Measurements from ENCODE around the gene NRXN3. TPM values are rescaled to one million over a fixed set of nuclear protein-coding genes. Genes with fewer than 3 reads are reported as not detected.

NRXN3 gene
- total and polyA plus RNA-seq, 4 donors: 0.07 to 1.2 (median 0.23) TPM

- Histone ChIP-seq H3K27ac (ENCODE audit: low read depth in 1 of 2, low read length in 2 of 2) (no peak overlapping the region), H3K36me3 (ENCODE audit: control insufficient read depth in 4 of 4, insufficient read depth in 3 of 4, low read depth in 1 of 4, low read length in 3 of 4) (no peaks in the 10 kb centered on the region), H3K9me3 (ENCODE audit: control insufficient read depth in 4 of 4, low read length in 3 of 4) (no peaks in the 10 kb centered on the region), H3K27me3 (ENCODE audit: control insufficient read depth in 4 of 4, insufficient read depth in 4 of 4, low read length in 3 of 4) (no peaks in the 10 kb centered on the region), H3K4me1 (ENCODE audit: control insufficient read depth in 4 of 4, insufficient read depth in 4 of 4, low read length in 3 of 4) (no peaks in the 10 kb centered on the region), H3K4me3 (ENCODE audit: low read depth in 1 of 3, low read length in 3 of 3) (no peak overlapping the region), H3K9ac (ENCODE audit: low read depth in 1 of 2, low read length in 2 of 2) (no peak overlapping the region)
- DNase-seq (ENCODE audit: low spot score): no peak
- TF ChIP-seq NR2F2 (IDR thresholded peaks at IDR 0.05): no peak
- no peak for TF ChIP-seq CTCF (IDR thresholded peaks at IDR 0.05; ENCODE audit: low read depth, low read length, missing input control)
- TF ChIP-seq YY1 (IDR thresholded peaks at IDR 0.05): no peak
- TF ChIP-seq EGR1 (IDR thresholded peaks at IDR 0.05; ENCODE audit: low read depth in 2 of 2): no peak
- TF ChIP-seq FOXA2 (IDR thresholded peaks at IDR 0.05): no peak
- no peak for TF ChIP-seq ATF3 (IDR thresholded peaks at IDR 0.05)
- TF ChIP-seq HNF4A (conservative IDR thresholded peaks at IDR 0.05): no peak
- no peak for TF ChIP-seq RAD21 (IDR thresholded peaks at IDR 0.05)
- TF ChIP-seq RXRA (IDR thresholded peaks at IDR 0.05): no peak
- TF ChIP-seq HNF4G (IDR thresholded peaks at IDR 0.05): no peak
- TF ChIP-seq FOXA1 (IDR thresholded peaks at IDR 0.05): no peak
- WGBS: 82% methylated on average over 1 of the region's 1 CpG
Observed at GRCh38 chr14:78872837-78873236, 702.7 kb downstream of the NRXN3 start.

DNA sequence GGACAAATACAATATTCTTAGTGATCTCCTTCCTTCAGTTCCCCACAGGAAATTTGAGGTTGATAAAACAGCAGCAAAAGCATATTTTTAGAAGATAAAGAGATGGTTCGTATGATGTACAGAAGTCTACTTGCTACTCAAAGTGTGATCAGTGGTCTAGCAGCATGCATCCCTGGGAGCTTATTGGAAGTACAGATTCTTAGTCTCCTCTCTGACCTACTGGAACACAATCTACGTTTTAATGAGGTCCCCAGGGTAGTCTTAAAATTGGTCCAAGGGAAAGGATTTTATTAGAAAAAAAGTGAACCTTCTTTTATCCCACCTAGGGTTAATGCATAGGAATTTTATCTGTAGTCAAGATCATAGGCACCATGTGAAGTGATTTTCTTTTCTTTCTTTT, 703.4 kb downstream of the NRXN3 start:
- no peak overlapping the region for H3K4me3 ChIP-seq (ENCODE audit: low read depth in 1 of 3, low read length in 3 of 3)

More for the DNA sequence above, 703.4 kb downstream of the NRXN3 start:
- no peak for DNase-seq (ENCODE audit: low spot score)
- WGBS: 36% methylated on average over 2 of the region's 2 CpGs
- Histone ChIP-seq H3K27me3 (ENCODE audit: control insufficient read depth in 4 of 4, insufficient read depth in 4 of 4, low read length in 3 of 4) (no peaks in the 10 kb centered on the region), H3K9ac (ENCODE audit: low read depth in 1 of 2, low read length in 2 of 2) (no peak overlapping the region), H3K36me3 (ENCODE audit: control insufficient read depth in 4 of 4, insufficient read depth in 3 of 4, low read depth in 1 of 4, low read length in 3 of 4) (no peaks in the 10 kb centered on the region), H3K4me1 (ENCODE audit: control insufficient read depth in 4 of 4, insufficient read depth in 4 of 4, low read length in 3 of 4) (no peaks in the 10 kb centered on the region), H3K27ac (ENCODE audit: low read depth in 1 of 2, low read length in 2 of 2) (no peak overlapping the region), H3K9me3 (ENCODE audit: control insufficient read depth in 4 of 4, low read length in 3 of 4) (no peaks in the 10 kb centered on the region)
- TF ChIP-seq, protein P1, sequence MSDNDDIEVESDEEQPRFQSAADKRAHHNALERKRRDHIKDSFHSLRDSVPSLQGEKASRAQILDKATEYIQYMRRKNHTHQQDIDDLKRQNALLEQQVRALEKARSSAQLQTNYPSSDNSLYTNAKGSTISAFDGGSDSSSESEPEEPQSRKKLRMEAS (IDR thresholded peaks at IDR 0.05): no peak
- TF ChIP-seq TAF1 (conservative IDR thresholded peaks at IDR 0.05): no peak
- no peak for TF ChIP-seq FOXA1 (IDR thresholded peaks at IDR 0.05)
- no peak for TF ChIP-seq CTCF (IDR thresholded peaks at IDR 0.05; ENCODE audit: low read depth, low read length, missing input control)
- TF ChIP-seq NR2F2 (IDR thresholded peaks at IDR 0.05): no peak
- TF ChIP-seq FOXA2 (IDR thresholded peaks at IDR 0.05): no peak
- TF ChIP-seq HNF4G (IDR thresholded peaks at IDR 0.05): no peak
- no peak for TF ChIP-seq YY1 (IDR thresholded peaks at IDR 0.05)
- TF ChIP-seq JUND (IDR thresholded peaks at IDR 0.05): no peak
- TF ChIP-seq, protein P2, sequence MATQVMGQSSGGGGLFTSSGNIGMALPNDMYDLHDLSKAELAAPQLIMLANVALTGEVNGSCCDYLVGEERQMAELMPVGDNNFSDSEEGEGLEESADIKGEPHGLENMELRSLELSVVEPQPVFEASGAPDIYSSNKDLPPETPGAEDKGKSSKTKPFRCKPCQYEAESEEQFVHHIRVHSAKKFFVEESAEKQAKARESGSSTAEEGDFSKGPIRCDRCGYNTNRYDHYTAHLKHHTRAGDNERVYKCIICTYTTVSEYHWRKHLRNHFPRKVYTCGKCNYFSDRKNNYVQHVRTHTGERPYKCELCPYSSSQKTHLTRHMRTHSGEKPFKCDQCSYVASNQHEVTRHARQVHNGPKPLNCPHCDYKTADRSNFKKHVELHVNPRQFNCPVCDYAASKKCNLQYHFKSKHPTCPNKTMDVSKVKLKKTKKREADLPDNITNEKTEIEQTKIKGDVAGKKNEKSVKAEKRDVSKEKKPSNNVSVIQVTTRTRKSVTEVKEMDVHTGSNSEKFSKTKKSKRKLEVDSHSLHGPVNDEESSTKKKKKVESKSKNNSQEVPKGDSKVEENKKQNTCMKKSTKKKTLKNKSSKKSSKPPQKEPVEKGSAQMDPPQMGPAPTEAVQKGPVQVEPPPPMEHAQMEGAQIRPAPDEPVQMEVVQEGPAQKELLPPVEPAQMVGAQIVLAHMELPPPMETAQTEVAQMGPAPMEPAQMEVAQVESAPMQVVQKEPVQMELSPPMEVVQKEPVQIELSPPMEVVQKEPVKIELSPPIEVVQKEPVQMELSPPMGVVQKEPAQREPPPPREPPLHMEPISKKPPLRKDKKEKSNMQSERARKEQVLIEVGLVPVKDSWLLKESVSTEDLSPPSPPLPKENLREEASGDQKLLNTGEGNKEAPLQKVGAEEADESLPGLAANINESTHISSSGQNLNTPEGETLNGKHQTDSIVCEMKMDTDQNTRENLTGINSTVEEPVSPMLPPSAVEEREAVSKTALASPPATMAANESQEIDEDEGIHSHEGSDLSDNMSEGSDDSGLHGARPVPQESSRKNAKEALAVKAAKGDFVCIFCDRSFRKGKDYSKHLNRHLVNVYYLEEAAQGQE (IDR thresholded peaks at IDR 0.05): no peak
- TF ChIP-seq HNF4A (conservative IDR thresholded peaks at IDR 0.05): no peak
- TF ChIP-seq ATF3 (IDR thresholded peaks at IDR 0.05): no peak
- no peak for TF ChIP-seq GABPA (IDR thresholded peaks at IDR 0.05 in 1 of 2, conservative IDR thresholded peaks at IDR 0.05 in 1 of 2)
- TF ChIP-seq RXRA (IDR thresholded peaks at IDR 0.05): no peak
- no peak for TF ChIP-seq RAD21 (IDR thresholded peaks at IDR 0.05)
- TF ChIP-seq, protein P3, sequence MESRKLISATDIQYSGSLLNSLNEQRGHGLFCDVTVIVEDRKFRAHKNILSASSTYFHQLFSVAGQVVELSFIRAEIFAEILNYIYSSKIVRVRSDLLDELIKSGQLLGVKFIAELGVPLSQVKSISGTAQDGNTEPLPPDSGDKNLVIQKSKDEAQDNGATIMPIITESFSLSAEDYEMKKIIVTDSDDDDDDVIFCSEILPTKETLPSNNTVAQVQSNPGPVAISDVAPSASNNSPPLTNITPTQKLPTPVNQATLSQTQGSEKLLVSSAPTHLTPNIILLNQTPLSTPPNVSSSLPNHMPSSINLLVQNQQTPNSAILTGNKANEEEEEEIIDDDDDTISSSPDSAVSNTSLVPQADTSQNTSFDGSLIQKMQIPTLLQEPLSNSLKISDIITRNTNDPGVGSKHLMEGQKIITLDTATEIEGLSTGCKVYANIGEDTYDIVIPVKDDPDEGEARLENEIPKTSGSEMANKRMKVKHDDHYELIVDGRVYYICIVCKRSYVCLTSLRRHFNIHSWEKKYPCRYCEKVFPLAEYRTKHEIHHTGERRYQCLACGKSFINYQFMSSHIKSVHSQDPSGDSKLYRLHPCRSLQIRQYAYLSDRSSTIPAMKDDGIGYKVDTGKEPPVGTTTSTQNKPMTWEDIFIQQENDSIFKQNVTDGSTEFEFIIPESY (IDR thresholded peaks at IDR 0.05): no peak
- no peak for TF ChIP-seq SP1 (IDR thresholded peaks at IDR 0.05)
